MM.1S (cell line): ENCODE results near the gene CEP350.
A peak's percentile ranks its signal among the peaks of the same experiment; 100 is the strongest.

Source experiments
- DNase-seq: peaks from one replicate; pipeline ENCODE4 v3.0.0-alpha.2; 2015
- H2AFZ ChIP-seq: fragments of 300-600 bp; sonication (generic); 2 replicates; pipeline ENCODE4 v1.6.0; 2016; ENCODE audit warnings: antibody characterized with exemption, low read length
- H3F3A ChIP-seq: fragments of 300-600 bp; sonication (generic); 2 replicates; pipeline ENCODE4 v1.6.1; 2016; ENCODE audit warnings: mild to moderate bottlenecking, antibody characterized with exemption, low read length, moderate library complexity, mixed read lengths; ENCODE audit not compliant: insufficient read depth
- H3K27ac ChIP-seq: fragments of 300-600 bp; sonication (generic); 2 replicates; pipeline ENCODE4 v1.5.1; 2016; ENCODE audit warnings: mild to moderate bottlenecking, low read length
- H3K27me3 ChIP-seq: fragments of 300-600 bp; sonication (generic); replicated peaks from 2 replicates; pipeline ENCODE4 v1.6.0; 2016; ENCODE audit warnings: low read length; ENCODE audit not compliant: insufficient read depth
- H3K36me3 ChIP-seq: fragments of 300-600 bp; sonication (generic); replicated peaks from 2 replicates; pipeline ENCODE4 v1.6.1; 2016; ENCODE audit warnings: mild to moderate bottlenecking, low read length, mixed read lengths; ENCODE audit not compliant: insufficient read depth
- H3K4me1 ChIP-seq: fragments of 300-600 bp; sonication (generic); 2 replicates; pipeline ENCODE4 v1.6.1; 2016; ENCODE audit warnings: low read length, mixed read lengths
- H3K4me2 ChIP-seq: fragments of 300-600 bp; sonication (generic); 2 replicates; pipeline ENCODE4 v1.6.0; 2016; ENCODE audit warnings: low read depth, low read length
- H3K4me3 ChIP-seq: fragments of 300-600 bp; sonication (generic); 2 replicates; pipeline ENCODE4 v1.5.1; 2016; ENCODE audit warnings: low read length, mixed read lengths
- H3K79me2 ChIP-seq: fragments of 300-600 bp; sonication (generic); 2 replicates; pipeline ENCODE4 v1.6.1; 2016; ENCODE audit warnings: mixed run types, low read length, mixed read lengths
- H3K9ac ChIP-seq: fragments of 300-600 bp; sonication (generic); 2 replicates; pipeline ENCODE4 v1.6.1; 2016; ENCODE audit warnings: low read length, mixed read lengths
- H3K9me2 ChIP-seq: fragments of 300-600 bp; sonication (generic); replicated peaks from 2 replicates; pipeline ENCODE4 v1.6.1; 2016; ENCODE audit warnings: mild to moderate bottlenecking, low read length, mixed read lengths; ENCODE audit not compliant: insufficient read depth
- H3K9me3 ChIP-seq: fragments of 300-600 bp; sonication (generic); replicated peaks from 2 replicates; pipeline ENCODE4 v1.6.1; 2016; ENCODE audit warnings: mild to moderate bottlenecking, low read length, mixed read lengths; ENCODE audit not compliant: insufficient read depth
- H4K20me1 ChIP-seq: fragments of 300-600 bp; sonication (generic); 2 replicates; pipeline ENCODE4 v1.6.1; 2016; ENCODE audit warnings: mild to moderate bottlenecking, low read length, moderate library complexity, mixed read lengths; ENCODE audit not compliant: insufficient read depth
- CTCF ChIP-seq: fragments of 300-600 bp; sonication (generic); IDR thresholded peaks from 2 replicates; pipeline ENCODE4 v1.5.1; 2016; ENCODE audit warnings: antibody characterized with exemption, low read length, mixed read lengths
- EZH2 ChIP-seq: fragments of 300-600 bp; sonication (generic); optimal IDR thresholded peaks from 2 replicates; pipeline ENCODE3; 2017; ENCODE audit warnings: low read depth, mild to moderate bottlenecking, antibody characterized with exemption, low read length, mixed read lengths
- EZH2phosphoT487 ChIP-seq: fragments of 300-600 bp; sonication (generic); IDR thresholded peaks from 2 replicates; pipeline ENCODE4 v1.6.1; 2018; ENCODE audit warnings: antibody characterized with exemption, low read length

CEP350 gene

GRCh38 chr1:180154325-180155181 is 199.9 kb downstream of the CEP350 start, which contains the start of gene QSOX1:
Gene QSOX1, plus strand, starts transcription at chr1:180154869. Its CDS starts 39 bp downstream, at chr1:180154908.
- peak; percentile 93 for DNase-seq
- H3F3A ChIP-seq, result peaks cover 5% of the 10 kb centered on the region; the same call in 1 of the 2 replicates
- TF ChIP-seq EZH2, result no peak
- TF ChIP-seq CTCF, result 0 out of 2 replicates have a peak, but pooled peaks have one; percentile 10
- TF ChIP-seq EZH2phosphoT487, result no peak

GRCh38 chr1:180155182-180155682 is 200.6 kb downstream of the CEP350 start:
- peaks cover 12% of the 10 kb centered on the region for H3K4me1 ChIP-seq

More at GRCh38 chr1:180154325-180155181, 199.9 kb downstream of the CEP350 start, which contains the start of gene QSOX1:
- peak within 1 kb of the TSS; percentile 95 for H3K4me2 ChIP-seq
- H3K9me3 ChIP-seq, result no peaks in the 10 kb centered on the region
- H3K27me3 ChIP-seq, result peaks cover 5% of the 10 kb centered on the region; the same call in 1 of the 2 replicates
- no peaks in the 10 kb centered on the region for H3K9me2 ChIP-seq
- H2AFZ ChIP-seq, result peak within 1 kb of the TSS; percentile 96
- no peaks in the 10 kb centered on the region for H4K20me1 ChIP-seq
- H3K27ac ChIP-seq, result peak within 1 kb of the TSS; percentile 74; the same call in 1 of the 2 replicates
- H3K4me3 ChIP-seq, result peak within 1 kb of the TSS; percentile 97
- H3K9ac ChIP-seq, result peak within 1 kb of the TSS; percentile 79
- H3K36me3 ChIP-seq, result no peaks in the 10 kb centered on the region
- H3K4me1 ChIP-seq, result peaks cover 12% of the 10 kb centered on the region
- no peaks in the 10 kb centered on the region for H3K79me2 ChIP-seq

GRCh38 chr1:180156201-180156600 is 201.6 kb downstream of the CEP350 start:
- TF ChIP-seq EZH2phosphoT487, result no peak
- H3K4me1 ChIP-seq, result peaks cover 12% of the 10 kb centered on the region
- H3K79me2 ChIP-seq, result no peaks in the 10 kb centered on the region
- peaks cover 5% of the 10 kb centered on the region; the same call in 1 of the 2 replicates for H3F3A ChIP-seq
- no peak overlapping the region for H3K27ac ChIP-seq
- no peak overlapping the region for H3K4me3 ChIP-seq
- H3K36me3 ChIP-seq, result no peaks in the 10 kb centered on the region
- peaks cover 5% of the 10 kb centered on the region; the same call in 1 of the 2 replicates for H3K27me3 ChIP-seq
- H3K9ac ChIP-seq, result no peak overlapping the region
- H4K20me1 ChIP-seq, result no peaks in the 10 kb centered on the region
- no peak for DNase-seq
- no peaks in the 10 kb centered on the region for H3K9me3 ChIP-seq
- H3K4me2 ChIP-seq, result no peak overlapping the region
- H3K9me2 ChIP-seq, result no peaks in the 10 kb centered on the region
- no peak overlapping the region for H2AFZ ChIP-seq

More at GRCh38 chr1:180155182-180155682, 200.6 kb downstream of the CEP350 start:
- Histone ChIP-seq H3K9me2 (no peaks in the 10 kb centered on the region), H3K27ac (no peak overlapping the region), H3K9me3 (no peaks in the 10 kb centered on the region), H3K4me3 (peak overlapping the region; percentile 78), H3K27me3 (peaks cover 5% of the 10 kb centered on the region; the same call in 1 of the 2 replicates), H3K9ac (peak overlapping the region; percentile 54; the same call in 1 of the 2 replicates), H3K79me2 (no peaks in the 10 kb centered on the region), H2AFZ (peak overlapping the region; percentile 79), H3K36me3 (no peaks in the 10 kb centered on the region), H3K4me2 (peak overlapping the region; percentile 95), H3F3A (peaks cover 5% of the 10 kb centered on the region; the same call in 1 of the 2 replicates), H4K20me1 (no peaks in the 10 kb centered on the region)
- no peak for DNase-seq
- no peak for TF ChIP-seq EZH2phosphoT487
- TF ChIP-seq CTCF, result no peak
- no peak for TF ChIP-seq EZH2
